ENCODE data around the gene PTPN1. TPM values are rescaled to one million over a fixed set of nuclear protein-coding genes. Genes with fewer than 3 reads are reported as not detected.

PTPN1 gene
- total and polyA plus RNA-seq, 2 of the 13 experiments (the other 11 are each of a cell fraction or from before 2014, with no cell fraction given) = 17.7 to 37.2 TPM

GRCh38 chr20:50469796-50470195 is 40.4 kb upstream of the PTPN1 start (continued):
- TF ChIP-seq PBX2 (CRISPR knock-in tag; IDR thresholded peaks at IDR 0.05) (no peak), RFXAP (CRISPR knock-in tag; IDR thresholded peaks at IDR 0.05; ENCODE audit: borderline replicate concordance) (no peak), MYNN (CRISPR knock-in tag; IDR thresholded peaks at IDR 0.05; ENCODE audit: low read depth) (no peak), FOSL2 (CRISPR knock-in tag; IDR thresholded peaks at IDR 0.05) (peak; percentile 61; the same call in 1 of the 2 replicates), NFATC3 (CRISPR knock-in tag; IDR thresholded peaks at IDR 0.05) (no peak), ZNF749 (CRISPR knock-in tag; IDR thresholded peaks at IDR 0.05; ENCODE audit: borderline replicate concordance) (no peak), KDM3A (CRISPR knock-in tag; IDR thresholded peaks at IDR 0.05; ENCODE audit: low read depth) (0 out of 2 replicates have a peak, but pooled peaks have one; percentile 18), ZNF317 (CRISPR knock-in tag; IDR thresholded peaks at IDR 0.05) (no peak), ZNF550 (CRISPR knock-in tag; IDR thresholded peaks at IDR 0.05; ENCODE audit: borderline replicate concordance) (no peak), ZNF280D (CRISPR knock-in tag; IDR thresholded peaks at IDR 0.05) (no peak), ZNF850 (CRISPR knock-in tag; conservative IDR thresholded peaks at IDR 0.05) (no peak), NR2F6 (IDR thresholded peaks at IDR 0.05) (peak; percentile 47; the same call in 1 of the 2 replicates), NR2F6 (CRISPR knock-in tag; IDR thresholded peaks at IDR 0.05) (peak; percentile 38; the same call in 1 of the 2 replicates), NFE2L1 (CRISPR knock-in tag; IDR thresholded peaks at IDR 0.05; ENCODE audit: borderline replicate concordance) (no peak), ATF7-NPFF (CRISPR knock-in tag; IDR thresholded peaks at IDR 0.05; ENCODE audit: low read depth) (no peak), CBX1 (IDR thresholded peaks at IDR 0.05; ENCODE audit: low read depth) (no peak), BHLHE40 (IDR thresholded peaks at IDR 0.05; ENCODE audit: low read length) (no peak), EHMT2 (IDR thresholded peaks at IDR 0.05; ENCODE audit: borderline replicate concordance, low read depth, low read length) (no peak), ZNF816 (CRISPR knock-in tag; IDR thresholded peaks at IDR 0.05; ENCODE audit: borderline replicate concordance) (no peak), ARNT2 (CRISPR knock-in tag; IDR thresholded peaks at IDR 0.05; ENCODE audit: low read depth) (no peak), SALL1 (CRISPR knock-in tag; IDR thresholded peaks at IDR 0.05) (no peak), ZNF362 (CRISPR knock-in tag; IDR thresholded peaks at IDR 0.05; ENCODE audit: borderline replicate concordance) (peak; percentile 39; the same call in 1 of the 2 replicates), ZBTB2 (CRISPR knock-in tag; IDR thresholded peaks at IDR 0.05; ENCODE audit: low read depth) (no peak), NFIC (IDR thresholded peaks at IDR 0.05; ENCODE audit: low read length) (no peak), ARHGAP35 (CRISPR knock-in tag; IDR thresholded peaks at IDR 0.05; ENCODE audit: borderline replicate concordance) (no peak), RXRA (CRISPR knock-in tag; IDR thresholded peaks at IDR 0.05) (no peak; the same call in 1 of the 2 replicates), ZNF644 (CRISPR knock-in tag; IDR thresholded peaks at IDR 0.05; ENCODE audit: low read depth) (no peak)
